ENCODE results near the gene PRR29.

DNA sequence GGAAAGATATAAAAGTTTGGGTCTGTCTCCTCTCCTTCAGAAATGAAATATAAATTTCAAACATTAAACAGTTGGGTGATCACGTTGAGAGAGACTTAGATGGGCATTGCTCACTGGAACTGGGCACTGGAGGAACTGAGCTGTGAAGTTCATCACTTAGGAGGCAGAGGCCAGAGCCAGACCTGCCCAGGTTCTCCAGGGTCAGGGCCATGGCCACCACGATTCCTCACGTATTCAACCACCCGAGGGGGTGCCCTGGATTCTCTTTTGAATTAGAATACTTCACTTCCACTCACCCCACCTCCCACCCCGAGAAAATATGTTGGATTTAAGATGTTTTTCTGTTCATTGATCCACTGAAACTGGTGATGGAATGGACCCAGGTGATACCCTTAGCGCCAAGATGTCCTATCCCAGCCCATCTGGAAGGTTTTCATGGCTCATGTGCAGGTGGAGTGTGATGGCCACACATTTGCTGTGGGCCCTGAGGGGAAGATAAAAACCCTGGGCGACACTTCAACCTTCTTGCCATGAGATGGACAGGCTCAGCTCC is 6.1 kb downstream of the PRR29 start:
- no peak for TF ChIP-seq EZH2 (IDR thresholded peaks at IDR 0.05; ENCODE audit: borderline replicate concordance, insufficient read depth, low read depth, low read length, poor library complexity, severe bottlenecking)
- TF ChIP-seq, protein P1, sequence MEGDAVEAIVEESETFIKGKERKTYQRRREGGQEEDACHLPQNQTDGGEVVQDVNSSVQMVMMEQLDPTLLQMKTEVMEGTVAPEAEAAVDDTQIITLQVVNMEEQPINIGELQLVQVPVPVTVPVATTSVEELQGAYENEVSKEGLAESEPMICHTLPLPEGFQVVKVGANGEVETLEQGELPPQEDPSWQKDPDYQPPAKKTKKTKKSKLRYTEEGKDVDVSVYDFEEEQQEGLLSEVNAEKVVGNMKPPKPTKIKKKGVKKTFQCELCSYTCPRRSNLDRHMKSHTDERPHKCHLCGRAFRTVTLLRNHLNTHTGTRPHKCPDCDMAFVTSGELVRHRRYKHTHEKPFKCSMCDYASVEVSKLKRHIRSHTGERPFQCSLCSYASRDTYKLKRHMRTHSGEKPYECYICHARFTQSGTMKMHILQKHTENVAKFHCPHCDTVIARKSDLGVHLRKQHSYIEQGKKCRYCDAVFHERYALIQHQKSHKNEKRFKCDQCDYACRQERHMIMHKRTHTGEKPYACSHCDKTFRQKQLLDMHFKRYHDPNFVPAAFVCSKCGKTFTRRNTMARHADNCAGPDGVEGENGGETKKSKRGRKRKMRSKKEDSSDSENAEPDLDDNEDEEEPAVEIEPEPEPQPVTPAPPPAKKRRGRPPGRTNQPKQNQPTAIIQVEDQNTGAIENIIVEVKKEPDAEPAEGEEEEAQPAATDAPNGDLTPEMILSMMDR (IDR thresholded peaks at IDR 0.05), result no peak
